Upper lobe of left lung (tissue), 6 donors: ENCODE results near the gene ZNF280D. TPM values are rescaled to one million over a fixed set of nuclear protein-coding genes. Genes with fewer than 3 reads are reported as not detected.
A peak's percentile ranks its signal among the peaks of the same experiment; 100 is the strongest.

Experiments
- ATAC-seq, 2 donors: fragments of 200-7000 bp; cut with Tn5 transposase; one replicate each; pipeline ENCODE4 v1.9.1; 2022; ENCODE audit warnings: mild to moderate bottlenecking in 2 of 2, moderate library complexity in 2 of 2; ENCODE audit not compliant: low FRiP score in 2 of 2
- DNase-seq, 2 donors: peaks; one replicate each; pipeline ENCODE4 v3.0.0-alpha.2; 2019 to 2020
- H3K27ac ChIP-seq, 4 donors: fragments of 200-600 bp; sonication (generic); one replicate each; pipeline ENCODE4 v1.5.1; 2016 to 2019
- H3K27me3 ChIP-seq, 4 donors: fragments of 200-600 bp; sonication (generic); one replicate each; pipeline ENCODE4 v1.5.1; 2017 to 2019
- H3K36me3 ChIP-seq, 4 donors: fragments of 200-600 bp; sonication (generic); one replicate each; pipeline ENCODE4 v1.5.1; 2016 to 2019
- H3K4me1 ChIP-seq, 4 donors: fragments of 200-600 bp; sonication (generic); one replicate each; pipeline ENCODE4 v1.5.1; 2018 to 2019
- H3K4me3 ChIP-seq, 4 donors: fragments of 200-600 bp; sonication (generic); one replicate each; pipeline ENCODE4 v1.5.1; 2017 to 2019; ENCODE audit warnings: mild to moderate bottlenecking in 2 of 4, moderate library complexity in 1 of 4
- H3K9me3 ChIP-seq, 4 donors: fragments of 200-600 bp; sonication (generic); one replicate each; pipeline ENCODE4 v1.5.1; 2018 to 2019
- CTCF ChIP-seq, 6 experiments: fragments of 450-650 bp in 4 of 6; fragments of 200-600 bp in 2 of 6; sonication (generic) in 2 of 6; IDR thresholded peaks; one replicate each; pipeline ENCODE4 v1.5.1; 2016 to 2019; ENCODE audit warnings: antibody characterized with exemption in 6 of 6
- EP300 ChIP-seq, 4 donors: sonication (generic); formaldehyde crosslinking; IDR thresholded peaks; one replicate each; pipeline ENCODE4 v1.5.1; 2017; ENCODE audit warnings: antibody characterized with exemption in 4 of 4, control low read depth in 2 of 4
- POLR2A ChIP-seq, 4 donors: fragments of 450-650 bp; IDR thresholded peaks; one replicate each; pipeline ENCODE4 v1.5.1; 2016 to 2017; ENCODE audit warnings: antibody characterized with exemption in 4 of 4, mild to moderate bottlenecking in 2 of 4
- POLR2AphosphoS5 ChIP-seq, 2 donors: sonication (generic); formaldehyde crosslinking; IDR thresholded peaks; one replicate each; pipeline ENCODE4 v1.5.1; 2017; ENCODE audit warnings: antibody characterized with exemption in 2 of 2
- WGBS, 2 donors: methylation state at CpG; one replicate each; pipeline ENCODE4 v1.1.5; 2017 to 2018; 5-methylcytosine and 5-hydroxymethylcytosine counted together
- total RNA-seq, 6 donors: library from RNA; depleted of rRNA in 4 of 6; stranded (reverse); fragments of >200 nt in 4 of 6; gene quantifications; one replicate each; pipeline versions ENCODE4 v1.1.0 to v1.2.1, GENCODE V29; 2016 to 2021
- donor health status: DM: no; HTN: no; CAD: no; lungs with moderate emphysema.
- donor health status: DM: no; HTN: yes; CAD: no; lungs with severe emphysema.

Gene ZNF280D
- total RNA-seq, 6 donors from 2014 or later: 21.2 to 67.4 (median 32.3) TPM

- 96 to 97% methylated on average over 2 of the region's 2 CpGs for WGBS, 2 donors
- TF ChIP-seq EP300 (IDR thresholded peaks at IDR 0.05) (no peak), POLR2A (IDR thresholded peaks at IDR 0.05) (no peak), POLR2AphosphoS5 (IDR thresholded peaks at IDR 0.05) (no peak), CTCF (IDR thresholded peaks at IDR 0.05) (no peak)
- H3K4me3 ChIP-seq: no peak overlapping the region
- no peaks in the 10 kb centered on the region for H3K27me3 ChIP-seq
- no peak for DNase-seq
- H3K4me1 ChIP-seq: no peaks in the 10 kb centered on the region
- H3K36me3 ChIP-seq: no peaks in the 10 kb centered on the region
- no peak overlapping the region for H3K27ac ChIP-seq
- H3K9me3 ChIP-seq: no peaks in the 10 kb centered on the region
- ATAC-seq: no peak
Measured at GRCh38 chr15:56640549-56640948, 92.8 kb downstream of the ZNF280D start.

GRCh38 chr15:56640127-56640526 is 93.2 kb downstream of the ZNF280D start:
- TF ChIP-seq POLR2AphosphoS5 (IDR thresholded peaks at IDR 0.05) (no peak), EP300 (IDR thresholded peaks at IDR 0.05) (no peak), CTCF (IDR thresholded peaks at IDR 0.05) (no peak), POLR2A (IDR thresholded peaks at IDR 0.05) (no peak)
- Histone ChIP-seq H3K36me3 (no peaks in the 10 kb centered on the region), H3K27ac (no peak overlapping the region), H3K9me3 (no peaks in the 10 kb centered on the region), H3K27me3 (no peaks in the 10 kb centered on the region), H3K4me3 (no peak overlapping the region), H3K4me1 (no peaks in the 10 kb centered on the region)
- no peak for DNase-seq
- ATAC-seq: no peak

- H3K27ac ChIP-seq: no peak overlapping the region
- H3K36me3 ChIP-seq: no peaks in the 10 kb centered on the region
- H3K4me3 ChIP-seq: no peak overlapping the region
- no peak for ATAC-seq
- H3K27me3 ChIP-seq: no peaks in the 10 kb centered on the region
- no peak for TF ChIP-seq POLR2AphosphoS5 (IDR thresholded peaks at IDR 0.05)
- no peak for TF ChIP-seq CTCF (IDR thresholded peaks at IDR 0.05)
- TF ChIP-seq POLR2A (IDR thresholded peaks at IDR 0.05): no peak
- TF ChIP-seq EP300 (IDR thresholded peaks at IDR 0.05): no peak
- no peak for DNase-seq
- 93 to 94% methylated on average over 4 of the region's 4 CpGs for WGBS, 2 donors
- H3K4me1 ChIP-seq: no peaks in the 10 kb centered on the region
- no peaks in the 10 kb centered on the region for H3K9me3 ChIP-seq
Measured at GRCh38 chr15:56639631-56640030, 93.7 kb downstream of the ZNF280D start.

- no peak overlapping the region for H3K4me3 ChIP-seq
- DNase-seq (no peak), ATAC-seq (no peak)
- no peaks in the 10 kb centered on the region for H3K4me1 ChIP-seq
- peak overlapping the region in 1 of 4 donors; percentile 32 for H3K27ac ChIP-seq
- no peaks in the 10 kb centered on the region for H3K9me3 ChIP-seq
- no peaks in the 10 kb centered on the region for H3K27me3 ChIP-seq
- H3K36me3 ChIP-seq: peaks cover 0 to 10% (median 3%) of the 10 kb centered on the region in 4 donors
- TF ChIP-seq EP300 (IDR thresholded peaks at IDR 0.05) (no peak), POLR2AphosphoS5 (IDR thresholded peaks at IDR 0.05) (no peak), POLR2A (IDR thresholded peaks at IDR 0.05) (no peak)
- WGBS, 2 donors: 52% methylated on average over 3 of the region's 3 CpGs
Measured at GRCh38 chr15:56631765-56632164, 101.5 kb downstream of the ZNF280D start.

- H3K4me1 ChIP-seq: no peaks in the 10 kb centered on the region
- no peaks in the 10 kb centered on the region for H3K27me3 ChIP-seq
- WGBS, 2 donors: 91 to 96% methylated on average over 2 of the region's 2 CpGs
- peaks cover 0 to 10% (median 3%) of the 10 kb centered on the region in 4 donors for H3K36me3 ChIP-seq
- no peaks in the 10 kb centered on the region for H3K9me3 ChIP-seq
- TF ChIP-seq POLR2A (IDR thresholded peaks at IDR 0.05) (no peak), POLR2AphosphoS5 (IDR thresholded peaks at IDR 0.05) (no peak), EP300 (IDR thresholded peaks at IDR 0.05) (no peak), CTCF (IDR thresholded peaks at IDR 0.05) (no peak)
- H3K27ac ChIP-seq: no peak overlapping the region
- DNase-seq (no peak), ATAC-seq (no peak)
- H3K4me3 ChIP-seq: no peak overlapping the region
Measured at GRCh38 chr15:56628893-56629532, 104.3 kb downstream of the ZNF280D start.
